GM12878 (cell line): ENCODE data around the gene SFMBT1. TPM values are rescaled to one million over a fixed set of nuclear protein-coding genes. Genes with fewer than 3 reads are reported as not detected.

ENCODE experiments used
- ATAC-seq: fragments of 200-7000 bp; cut with Tn5 transposase; 3 replicates; pipeline ENCODE4 v1.9.1; 2020; ENCODE audit warnings: mild to moderate bottlenecking, moderate library complexity
- BruUV-seq: library from RNA; stranded (reverse); fragments of 400-500 nt; replicated peaks from 2 replicates; lab custom pipeline; 2021; lab: Mats Ljungman, UMichigan
- CTCF ChIA-PET: fragments of 300-600 bp; sonication (Branson Sonifier 250); formaldehyde crosslinking; extraction: SDS; loops from one replicate; lab custom pipeline; 2021; ENCODE audit warnings: inconsistent platforms; lab: Yijun Ruan, JAX
- POLR2A ChIA-PET: fragments of 350-600 bp; formaldehyde crosslinking; extraction: SDS; loops from one replicate; lab custom pipeline; 2021; ENCODE audit warnings: inconsistent platforms; lab: Charles Lee
- RAD21 ChIA-PET: fragments of 300-600 bp; sonication (Branson Sonifier 250); formaldehyde crosslinking; loops from one replicate; lab custom pipeline; 2023; ENCODE audit warnings: antibody characterized with exemption; ENCODE audit not compliant: unreplicated experiment; lab: Charles Lee
- SMC1A ChIA-PET: fragments of 300-600 bp; sonication (Branson Sonifier 250); formaldehyde crosslinking; loops from one replicate; lab custom pipeline; 2023; ENCODE audit not compliant: unreplicated experiment, uncharacterized antibody; lab: Charles Lee
- DNase-seq: peaks from one replicate; pipeline ENCODE4 v3.0.0-alpha.2; 2011; ENCODE audit warnings: low read depth, low spot score
- FAIRE-seq: peaks from 3 replicates; lab custom pipeline; 2011; peaks lifted over from hg19 to GRCh38; lab: Jason Lieb, UNC
- H2AFZ ChIP-seq: 2 replicates; pipeline ENCODE4 v1.6.0; 2011; ENCODE audit warnings: low read depth, low read length, control low read depth; ENCODE audit not compliant: control insufficient read depth
- H3K27ac ChIP-seq: 2 replicates; pipeline ENCODE4 v1.5.1; 2011; ENCODE audit warnings: control low read depth; ENCODE audit not compliant: control insufficient read depth, insufficient read depth
- H3K27me3 ChIP-seq, 2 experiments: replicated peaks in 1 of 2; 2 replicates each; pipeline versions ENCODE4 v1.6.0 to v1.6.1; 2011; ENCODE audit warnings: low read length in 1 of 2; ENCODE audit not compliant: control insufficient read depth in 2 of 2, insufficient read depth in 2 of 2
- H3K36me3 ChIP-seq, 2 experiments: 2 replicates each; pipeline ENCODE4 v1.5.1; 2011; ENCODE audit warnings: low read length in 1 of 2; ENCODE audit not compliant: control insufficient read depth in 2 of 2, insufficient read depth in 2 of 2
- H3K4me1 ChIP-seq: 2 replicates; pipeline ENCODE4 v1.6.1; 2011; ENCODE audit warnings: mild to moderate bottlenecking, low read length, moderate library complexity, mixed read lengths; ENCODE audit not compliant: control insufficient read depth, insufficient read depth
- H3K4me2 ChIP-seq: 2 replicates; pipeline ENCODE4 v1.6.0; 2011; ENCODE audit warnings: control low read depth; ENCODE audit not compliant: control insufficient read depth, insufficient read depth
- H3K4me3 ChIP-seq: fragments of 200-600 bp; sonication (generic); 2 replicates; pipeline ENCODE4 v1.5.1; 2016
- H3K79me2 ChIP-seq: 2 replicates; pipeline ENCODE4 v1.6.0; 2011; ENCODE audit warnings: low read length; ENCODE audit not compliant: control insufficient read depth, insufficient read depth
- H3K9ac ChIP-seq: 2 replicates; pipeline ENCODE4 v1.8.0; 2011; ENCODE audit warnings: low read length, control low read depth, mixed read lengths; ENCODE audit not compliant: control insufficient read depth, insufficient read depth
- H3K9me3 ChIP-seq: replicated peaks from 3 replicates; pipeline ENCODE4 v1.5.1; 2011; ENCODE audit warnings: mild to moderate bottlenecking, low read length; ENCODE audit not compliant: control insufficient read depth, insufficient read depth
- H4K20me1 ChIP-seq: 2 replicates; pipeline ENCODE4 v1.6.0; 2011; ENCODE audit not compliant: control insufficient read depth, insufficient read depth
- BHLHE40 ChIP-seq, 2 experiments: fragments of 450-650 bp in 1 of 2; IDR thresholded peaks; 2 replicates each; pipeline ENCODE4 v1.6.1; 2011 to 2017; ENCODE audit warnings: low read depth in 2 of 2, borderline replicate concordance in 1 of 2, improper control_type of control experiment in 1 of 2, low read length in 1 of 2, mild to moderate bottlenecking in 1 of 2
- CREB1 ChIP-seq: IDR thresholded peaks from 2 replicates; pipeline ENCODE4 v1.6.1; 2012; ENCODE audit warnings: low read depth, mild to moderate bottlenecking, inconsistent platforms
- JUNB ChIP-seq: IDR thresholded peaks from 2 replicates; pipeline ENCODE4 v1.6.1; 2016; ENCODE audit warnings: antibody characterized with exemption, mild to moderate bottlenecking
- STAT3 ChIP-seq: IDR thresholded peaks from 2 replicates; pipeline ENCODE4 v1.6.1; 2011; ENCODE audit warnings: low read depth, low read length, improper control_type of control experiment
- TCF3 ChIP-seq: IDR thresholded peaks from 2 replicates; pipeline ENCODE4 v1.6.1; 2012; ENCODE audit warnings: low read depth, mild to moderate bottlenecking, low read length, borderline replicate concordance; ENCODE audit not compliant: insufficient read depth
- WGBS: methylation state at CpG from one replicate; pipeline ENCODE4 v1.1.6; 2016; ENCODE audit warnings: low lambda C conversion rate; ENCODE audit not compliant: insufficient replicate concordance, insufficient coverage; ENCODE audit errors: missing lambda C conversion rate; 5-methylcytosine and 5-hydroxymethylcytosine counted together
- in situ Hi-C: fragments of 300-500 bp; cut with MboI; formaldehyde crosslinking; loops from 9 replicates; pipeline ENCODE4 v1.14.3; 2018; ENCODE audit warnings: mixed read lengths
- intact Hi-C: fragments of 100-400 bp; cut with micrococcal nuclease; formaldehyde crosslinking; loops from one replicate; pipeline ENCODE4 v1.14.2; 2022; ENCODE audit not compliant: unreplicated experiment
- polyA plus RNA-seq, 11 experiments: library from polyadenylated mRNA; depleted of rRNA in 4 of 11; unstranded in 6 of 11; stranded (reverse) in 5 of 11; fragments of >200 nt; fragmentation: Nextera tagmentation in 4 of 11; fragmentation: Illumina TruSeq in 1 of 11; extraction: Ambion mirVana in 4 of 11; extraction: Trizol in 1 of 11; gene quantifications; 1 replicate in 1 of 11; 2 replicates in 10 of 11; pipeline versions ENCODE4 v1.2.1 to v1.2.3, GENCODE V29; 2011 to 2016; ENCODE audit warnings: inconsistent platforms in 2 of 11, missing spikeins in 2 of 11, low read depth in 1 of 11
- total RNA-seq, 4 experiments: library from RNA; depleted of rRNA in 3 of 4; stranded (reverse); fragments of >200 nt in 3 of 4; fragmentation: Illumina TruSeq in 1 of 4; extraction: Trizol in 1 of 4; gene quantifications; 2 replicates each; pipeline versions ENCODE4 v1.2.1 to v1.2.3, GENCODE V29; 2013 to 2021
- TF ChIP-seq, protein P1 (sequence below): fragments of 450-650 bp; IDR thresholded peaks from 2 replicates; pipeline ENCODE4 v1.6.1; 2018; ENCODE audit warnings: borderline replicate concordance, mild to moderate bottlenecking; ENCODE audit not compliant: partially characterized antibody

SFMBT1 gene
- total and polyA plus RNA-seq, 10 of the 15 experiments (the other 5 are each of a cell fraction or from before 2014, with no cell fraction given) = 3.2 to 19.5 (median 11.4) TPM

DNA sequence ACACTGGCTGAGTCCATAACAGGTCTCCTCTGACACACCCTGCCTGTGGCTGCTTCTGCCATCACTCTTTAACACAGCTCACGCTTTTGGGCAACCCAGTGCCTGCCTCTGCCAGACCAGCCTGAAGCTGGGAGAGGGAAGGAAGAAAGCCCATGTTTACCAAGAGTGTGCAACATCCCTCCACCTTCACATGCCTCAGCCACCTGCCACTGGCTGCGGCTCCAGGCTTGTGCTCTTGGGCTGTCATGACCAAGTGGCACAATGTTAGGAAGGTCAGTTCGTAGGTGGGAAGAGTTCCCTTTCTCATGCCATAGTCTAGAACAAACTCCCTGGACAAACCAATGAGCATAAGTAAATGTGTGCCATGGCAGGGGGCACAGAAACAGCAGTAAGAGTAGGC is 168.8 kb downstream of the SFMBT1 start:
- WGBS = 93% methylated on average over 3 of the region's 3 CpGs
- Histone ChIP-seq H3K9me3 (no peaks in the 10 kb centered on the region), H3K4me1 (peaks cover 22% of the 10 kb centered on the region), H3K4me3 (no peak overlapping the region), H3K4me2 (no peak overlapping the region), H3K27ac (no peak overlapping the region), H3K9ac (no peak overlapping the region), H2AFZ (no peak overlapping the region), H3K36me3 (peaks cover 1 to 3% of the 10 kb centered on the region in 2 experiments; a peak in 2 of 4 replicates), H4K20me1 (no peaks in the 10 kb centered on the region), H3K79me2 (peaks cover 5% of the 10 kb centered on the region), H3K27me3 (no peaks in the 10 kb centered on the region)
- DNase-seq (no peak), FAIRE-seq (no peak), ATAC-seq (no peak)
- ChIA-PET CTCF (no interaction called here), SMC1A (no interaction called here), RAD21 (no interaction called here), POLR2A (no interaction called here)
- in situ Hi-C loops (no loop called here), intact Hi-C loops (no loop called here)
- BruUV-seq = no TSS peak
- TF ChIP-seq, protein P1, sequence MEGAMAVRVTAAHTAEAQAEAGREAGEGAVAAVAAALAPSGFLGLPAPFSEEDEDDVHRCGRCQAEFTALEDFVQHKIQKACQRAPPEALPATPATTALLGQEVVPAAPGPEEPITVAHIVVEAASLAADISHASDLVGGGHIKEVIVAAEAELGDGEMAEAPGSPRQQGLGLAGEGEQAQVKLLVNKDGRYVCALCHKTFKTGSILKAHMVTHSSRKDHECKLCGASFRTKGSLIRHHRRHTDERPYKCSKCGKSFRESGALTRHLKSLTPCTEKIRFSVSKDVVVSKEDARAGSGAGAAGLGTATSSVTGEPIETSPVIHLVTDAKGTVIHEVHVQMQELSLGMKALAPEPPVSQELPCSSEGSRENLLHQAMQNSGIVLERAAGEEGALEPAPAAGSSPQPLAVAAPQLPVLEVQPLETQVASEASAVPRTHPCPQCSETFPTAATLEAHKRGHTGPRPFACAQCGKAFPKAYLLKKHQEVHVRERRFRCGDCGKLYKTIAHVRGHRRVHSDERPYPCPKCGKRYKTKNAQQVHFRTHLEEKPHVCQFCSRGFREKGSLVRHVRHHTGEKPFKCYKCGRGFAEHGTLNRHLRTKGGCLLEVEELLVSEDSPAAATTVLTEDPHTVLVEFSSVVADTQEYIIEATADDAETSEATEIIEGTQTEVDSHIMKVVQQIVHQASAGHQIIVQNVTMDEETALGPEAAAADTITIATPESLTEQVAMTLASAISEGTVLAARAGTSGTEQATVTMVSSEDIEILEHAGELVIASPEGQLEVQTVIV = no peak
- no peak for TF ChIP-seq CREB1
- no peak for TF ChIP-seq STAT3
- TF ChIP-seq BHLHE40 (IDR thresholded peaks at IDR 0.05; ENCODE audit: borderline replicate concordance in 1 of 2, low read depth in 2 of 2, low read length in 1 of 2) = no peak
- TF ChIP-seq JUNB = no peak
- no peak for TF ChIP-seq TCF3
